ENCODE results near the gene CRY2. TPM values are rescaled to one million over a fixed set of nuclear protein-coding genes. Genes with fewer than 3 reads are reported as not detected.

The CRY2 gene
- total and polyA plus RNA-seq, 2 of the 8 experiments (the other 6 are each of a cell fraction or from before 2014, with no cell fraction given) = 8.0 to 9.4 TPM

- no peak overlapping the region for H2BK12ac ChIP-seq (ENCODE audit: low read depth, low read length)
- H3K18ac ChIP-seq (ENCODE audit: extremely low read depth, low read length) = no peak overlapping the region
- H2AFZ ChIP-seq (ENCODE audit: low read length) = no peak overlapping the region
- H2BK20ac ChIP-seq (ENCODE audit: low read length) = no peak overlapping the region
- no peaks in the 10 kb centered on the region for H3K79me1 ChIP-seq (ENCODE audit: low read depth, low read length)
- H3K9me3 ChIP-seq (ENCODE audit: insufficient read depth in 2 of 2, low read depth in 1 of 2, low read length in 1 of 2) = no peaks in the 10 kb centered on the region
- H3K23ac ChIP-seq (ENCODE audit: insufficient read length) = no peak overlapping the region
- no peaks in the 10 kb centered on the region for H3K23me2 ChIP-seq (ENCODE audit: low read depth, low read length)
- FAIRE-seq (no peak), DNase-seq (ENCODE audit: low read depth in 1 of 2, low spot score in 2 of 2) (no peak)
- H3K36me3 ChIP-seq (ENCODE audit: control insufficient read depth in 2 of 4, insufficient read depth in 4 of 4, low read length in 3 of 4) = no peaks in the 10 kb centered on the region
- no peaks in the 10 kb centered on the region for H3K79me2 ChIP-seq (ENCODE audit: control insufficient read depth in 1 of 2, insufficient read depth in 2 of 2, low read length in 2 of 2)
- H3K14ac ChIP-seq (ENCODE audit: insufficient read length) = no peak overlapping the region
- no peak overlapping the region for H2BK15ac ChIP-seq (ENCODE audit: low read length)
- H4K5ac ChIP-seq (ENCODE audit: insufficient read length, low read depth, low read length) = no peak overlapping the region
- H3K4me3 ChIP-seq (ENCODE audit: extremely low read depth in 1 of 4, insufficient read depth in 2 of 4, low read depth in 3 of 4, low read length in 4 of 4) = no peak overlapping the region
- H2AK5ac ChIP-seq (ENCODE audit: low read depth, low read length) = no peak overlapping the region
- H3K27me3 ChIP-seq (replicated peaks in 1 of 4; ENCODE audit: control insufficient read depth in 3 of 4, extremely low read depth in 1 of 4, insufficient read depth in 3 of 4, low read length in 3 of 4) = no peaks in the 10 kb centered on the region
- POLR2A ChIA-PET (ENCODE audit: partially characterized antibody) = no interaction called here
- no peaks in the 10 kb centered on the region for H3K4me1 ChIP-seq (replicated peaks in 1 of 4; ENCODE audit: control insufficient read depth in 3 of 4, insufficient read depth in 4 of 4, low read length in 3 of 4)
- H3K4ac ChIP-seq (replicated peaks; ENCODE audit: insufficient read length, low read depth, low read length) = no peak overlapping the region
- no peak overlapping the region for H3K9ac ChIP-seq (replicated peaks in 1 of 4; ENCODE audit: extremely low read depth in 1 of 4, low read depth in 3 of 4, low read length in 3 of 4)
- CTCF ChIA-PET (ENCODE audit: partially characterized antibody) = interaction anchor here (1.2 to 8.5 kb wide), 4 partner anchors 10 to 62 kb away, joined by 4 to 50 read pairs (median 6); no protein-coding TSS in a partner anchor
- no peaks in the 10 kb centered on the region for H4K20me1 ChIP-seq (replicated peaks in 1 of 2; ENCODE audit: control insufficient read depth in 1 of 2, insufficient read depth in 2 of 2, low read length in 2 of 2)
- H2BK120ac ChIP-seq (replicated peaks; ENCODE audit: low read depth, low read length) = no peak overlapping the region
- no peak overlapping the region for H3K27ac ChIP-seq (ENCODE audit: low read depth, low read length)
- H3K4me2 ChIP-seq (ENCODE audit: insufficient read depth in 1 of 2, low read depth in 2 of 2, low read length in 2 of 2) = no peak overlapping the region
- H3K56ac ChIP-seq (replicated peaks; ENCODE audit: insufficient read length, low read depth, low read length) = no peak overlapping the region
- H4K91ac ChIP-seq (replicated peaks; ENCODE audit: insufficient read length, low read length) = no peak overlapping the region
- H2BK5ac ChIP-seq (ENCODE audit: low read depth, low read length) = no peak overlapping the region
- 93% methylated on average over 3 of the region's 3 CpGs; no CpG with 5 or more reads in 1 of the 2 experiments for WGBS, 2 experiments (ENCODE audit: extremely low coverage in 1 of 2, insufficient coverage in 1 of 2, insufficient read length in 1 of 2, insufficient replicate concordance in 2 of 2, low coverage in 1 of 2, low lambda C conversion rate in 2 of 2, missing lambda C conversion rate in 1 of 2)
- no peak overlapping the region for H4K8ac ChIP-seq (ENCODE audit: extremely low read depth, insufficient read depth, low read length)
- TF ChIP-seq KDM5A (IDR thresholded peaks at IDR 0.05; ENCODE audit: low read length) = no peak
- TF ChIP-seq PHF8 (conservative IDR thresholded peaks at IDR 0.05; ENCODE audit: low read depth, low read length) = no peak
- TF ChIP-seq SP2 (IDR thresholded peaks at IDR 0.05; ENCODE audit: low read length) = no peak
- TF ChIP-seq YY1 (IDR thresholded peaks at IDR 0.05; ENCODE audit: low read depth, low read length) = no peak
- no peak for TF ChIP-seq EGR1 (IDR thresholded peaks at IDR 0.05; ENCODE audit: borderline replicate concordance, low read depth, low read length)
- TF ChIP-seq RXRA (IDR thresholded peaks at IDR 0.05; ENCODE audit: insufficient read depth, low read depth, low read length) = no peak
- no peak for TF ChIP-seq TCF12 (IDR thresholded peaks at IDR 0.05; ENCODE audit: low read depth, low read length)
- TF ChIP-seq SIX5 (IDR thresholded peaks at IDR 0.05; ENCODE audit: low read depth, low read length) = no peak
- no peak for TF ChIP-seq ZNF274 (IDR thresholded peaks at IDR 0.05; ENCODE audit: borderline replicate concordance, extremely low read depth, low read length)
- no peak for TF ChIP-seq E2F6 (IDR thresholded peaks at IDR 0.05)
- no peak for TF ChIP-seq BACH1 (IDR thresholded peaks at IDR 0.05; ENCODE audit: low read length)
- no peak for TF ChIP-seq TBP (IDR thresholded peaks at IDR 0.05; ENCODE audit: low read depth, low read length)
- no peak for TF ChIP-seq NANOG (IDR thresholded peaks at IDR 0.05; ENCODE audit: insufficient read depth, low read depth, low read length, poor library complexity, severe bottlenecking)
- no peak for TF ChIP-seq BCL11A (IDR thresholded peaks at IDR 0.05; ENCODE audit: low read depth in 2 of 2, low read length in 2 of 2)
- TF ChIP-seq EZH2 (IDR thresholded peaks at IDR 0.05; ENCODE audit: low read depth, low read length, severe bottlenecking) = no peak
Observed at GRCh38 chr11:45833761-45834160, 13.5 kb upstream of the CRY2 start.

Data from H1 (cell line).